Measurements from ENCODE around the gene CUL3.
"Not testable (repeated sequence)": the region's sequence is repeated elsewhere in the genome, so short reads cannot be mapped to it uniquely, and the experiment has no call there.

DNA sequence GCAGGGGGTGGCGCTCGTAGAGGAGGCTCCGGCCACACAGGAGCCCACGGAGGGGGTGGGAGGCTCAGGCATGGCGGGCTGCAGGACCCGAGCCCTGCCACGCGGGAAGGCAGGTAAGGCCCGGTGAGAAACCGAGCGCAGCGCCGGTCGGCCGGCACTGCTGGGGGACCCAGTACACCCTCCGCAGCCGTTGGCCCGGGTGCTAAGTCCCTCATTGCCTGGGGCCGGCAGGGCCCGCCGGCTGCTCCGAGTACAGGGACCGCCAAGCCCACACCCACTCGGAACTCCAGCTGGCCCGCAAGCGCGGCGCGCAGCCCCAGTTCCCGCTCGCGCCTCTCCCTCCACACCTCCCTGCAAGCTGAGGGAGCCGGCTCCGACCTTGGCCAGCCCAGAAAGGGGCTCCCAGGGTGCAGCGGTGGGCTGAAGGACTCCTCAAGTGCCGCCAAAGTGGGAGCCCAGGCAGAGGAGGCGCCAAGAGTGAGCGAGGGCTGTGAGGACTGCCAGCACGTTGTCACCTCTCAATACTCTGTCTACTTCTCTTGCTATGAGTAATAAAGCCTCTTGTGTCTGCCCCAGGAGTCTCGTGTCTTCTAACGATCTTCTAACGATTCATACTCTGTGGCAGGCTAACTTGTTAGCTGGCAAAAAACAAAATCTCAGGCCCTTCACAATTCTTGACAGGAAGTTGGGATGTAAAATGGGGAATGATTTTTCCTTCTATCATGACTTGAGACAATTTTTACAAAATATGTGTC lies 18.8 kb upstream of the CUL3 start:
- TF ChIP-seq, protein P1, sequence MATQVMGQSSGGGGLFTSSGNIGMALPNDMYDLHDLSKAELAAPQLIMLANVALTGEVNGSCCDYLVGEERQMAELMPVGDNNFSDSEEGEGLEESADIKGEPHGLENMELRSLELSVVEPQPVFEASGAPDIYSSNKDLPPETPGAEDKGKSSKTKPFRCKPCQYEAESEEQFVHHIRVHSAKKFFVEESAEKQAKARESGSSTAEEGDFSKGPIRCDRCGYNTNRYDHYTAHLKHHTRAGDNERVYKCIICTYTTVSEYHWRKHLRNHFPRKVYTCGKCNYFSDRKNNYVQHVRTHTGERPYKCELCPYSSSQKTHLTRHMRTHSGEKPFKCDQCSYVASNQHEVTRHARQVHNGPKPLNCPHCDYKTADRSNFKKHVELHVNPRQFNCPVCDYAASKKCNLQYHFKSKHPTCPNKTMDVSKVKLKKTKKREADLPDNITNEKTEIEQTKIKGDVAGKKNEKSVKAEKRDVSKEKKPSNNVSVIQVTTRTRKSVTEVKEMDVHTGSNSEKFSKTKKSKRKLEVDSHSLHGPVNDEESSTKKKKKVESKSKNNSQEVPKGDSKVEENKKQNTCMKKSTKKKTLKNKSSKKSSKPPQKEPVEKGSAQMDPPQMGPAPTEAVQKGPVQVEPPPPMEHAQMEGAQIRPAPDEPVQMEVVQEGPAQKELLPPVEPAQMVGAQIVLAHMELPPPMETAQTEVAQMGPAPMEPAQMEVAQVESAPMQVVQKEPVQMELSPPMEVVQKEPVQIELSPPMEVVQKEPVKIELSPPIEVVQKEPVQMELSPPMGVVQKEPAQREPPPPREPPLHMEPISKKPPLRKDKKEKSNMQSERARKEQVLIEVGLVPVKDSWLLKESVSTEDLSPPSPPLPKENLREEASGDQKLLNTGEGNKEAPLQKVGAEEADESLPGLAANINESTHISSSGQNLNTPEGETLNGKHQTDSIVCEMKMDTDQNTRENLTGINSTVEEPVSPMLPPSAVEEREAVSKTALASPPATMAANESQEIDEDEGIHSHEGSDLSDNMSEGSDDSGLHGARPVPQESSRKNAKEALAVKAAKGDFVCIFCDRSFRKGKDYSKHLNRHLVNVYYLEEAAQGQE (IDR thresholded peaks at IDR 0.05; ENCODE audit: insufficient read depth in 1 of 2, low read depth in 2 of 2, low read length in 1 of 2), result not testable (repeated sequence)
- TF ChIP-seq, protein P2, sequence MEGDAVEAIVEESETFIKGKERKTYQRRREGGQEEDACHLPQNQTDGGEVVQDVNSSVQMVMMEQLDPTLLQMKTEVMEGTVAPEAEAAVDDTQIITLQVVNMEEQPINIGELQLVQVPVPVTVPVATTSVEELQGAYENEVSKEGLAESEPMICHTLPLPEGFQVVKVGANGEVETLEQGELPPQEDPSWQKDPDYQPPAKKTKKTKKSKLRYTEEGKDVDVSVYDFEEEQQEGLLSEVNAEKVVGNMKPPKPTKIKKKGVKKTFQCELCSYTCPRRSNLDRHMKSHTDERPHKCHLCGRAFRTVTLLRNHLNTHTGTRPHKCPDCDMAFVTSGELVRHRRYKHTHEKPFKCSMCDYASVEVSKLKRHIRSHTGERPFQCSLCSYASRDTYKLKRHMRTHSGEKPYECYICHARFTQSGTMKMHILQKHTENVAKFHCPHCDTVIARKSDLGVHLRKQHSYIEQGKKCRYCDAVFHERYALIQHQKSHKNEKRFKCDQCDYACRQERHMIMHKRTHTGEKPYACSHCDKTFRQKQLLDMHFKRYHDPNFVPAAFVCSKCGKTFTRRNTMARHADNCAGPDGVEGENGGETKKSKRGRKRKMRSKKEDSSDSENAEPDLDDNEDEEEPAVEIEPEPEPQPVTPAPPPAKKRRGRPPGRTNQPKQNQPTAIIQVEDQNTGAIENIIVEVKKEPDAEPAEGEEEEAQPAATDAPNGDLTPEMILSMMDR (IDR thresholded peaks at IDR 0.05), result not testable (repeated sequence)
- TF ChIP-seq POLR2AphosphoS5 (IDR thresholded peaks at IDR 0.05; ENCODE audit: low read depth, low read length); SIN3A (IDR thresholded peaks at IDR 0.05; ENCODE audit: borderline replicate concordance, insufficient read depth, low read depth, low read length): not testable (repeated sequence)
